Anterior cingulate cortex (tissue), 58 donors: ENCODE data around the gene SZT2.

Experiments
- DNase-seq, 58 donors: peaks; one replicate each; lab custom pipeline; 2025; lab: John Stamatoyannopoulos, UW

The SZT2 gene

GRCh38 chr1:43421976-43422750, 32.5 kb downstream of the SZT2 start:
- no peak for DNase-seq

GRCh38 chr1:43422995-43423671, 33.4 kb downstream of the SZT2 start:
- DNase-seq: no peak

GRCh38 chr1:43423672-43424550, 34.2 kb downstream of the SZT2 start:
- DNase-seq: no peak

- no peak for DNase-seq
These were observed 35.3 kb downstream of the SZT2 start for GRCh38 chr1:43425045-43425444.

- DNase-seq: no peak
These were observed 36.5 kb downstream of the SZT2 start for GRCh38 chr1:43426221-43426620.

GRCh38 chr1:43427524-43427923, 37.8 kb downstream of the SZT2 start:
- DNase-seq: no peak

GRCh38 chr1:43427941-43428340, 38.2 kb downstream of the SZT2 start:
- no peak for DNase-seq

GRCh38 chr1:43430831-43431230, 41.1 kb downstream of the SZT2 start:
- DNase-seq: no peak

GRCh38 chr1:43431676-43432075, 42.0 kb downstream of the SZT2 start:
- DNase-seq: no peak

GRCh38 chr1:43432171-43432860, 42.6 kb downstream of the SZT2 start:
- DNase-seq: no peak

GRCh38 chr1:43432907-43433306, 43.2 kb downstream of the SZT2 start:
- no peak for DNase-seq

GRCh38 chr1:43434256-43434655, 44.6 kb downstream of the SZT2 start:
- DNase-seq: no peak

GRCh38 chr1:43435146-43436145, 45.7 kb downstream of the SZT2 start:
- DNase-seq: peak in 2 of 58 donors; percentile 24 to 35

- DNase-seq: no peak
These were observed 46.7 kb downstream of the SZT2 start for GRCh38 chr1:43436371-43436770.

GRCh38 chr1:43437031-43437973, 47.6 kb downstream of the SZT2 start:
- DNase-seq: no peak

- no peak for DNase-seq
These were observed 48.3 kb downstream of the SZT2 start for GRCh38 chr1:43438006-43438405.

- DNase-seq: no peak
These were observed 48.9 kb downstream of the SZT2 start for GRCh38 chr1:43438576-43438952.

GRCh38 chr1:43438953-43439581, 49.4 kb downstream of the SZT2 start:
- DNase-seq: no peak
